NCI-H2107 (cell line): ENCODE data around the gene CARMIL1.
"Not testable (repeated sequence)": the region's sequence is repeated elsewhere in the genome, so short reads cannot be mapped to it uniquely, and the experiment has no call there.

ENCODE experiments used
- DNase-seq: peaks from one replicate; lab custom pipeline; 2025; lab: John Stamatoyannopoulos, UW

CARMIL1 gene

DNA sequence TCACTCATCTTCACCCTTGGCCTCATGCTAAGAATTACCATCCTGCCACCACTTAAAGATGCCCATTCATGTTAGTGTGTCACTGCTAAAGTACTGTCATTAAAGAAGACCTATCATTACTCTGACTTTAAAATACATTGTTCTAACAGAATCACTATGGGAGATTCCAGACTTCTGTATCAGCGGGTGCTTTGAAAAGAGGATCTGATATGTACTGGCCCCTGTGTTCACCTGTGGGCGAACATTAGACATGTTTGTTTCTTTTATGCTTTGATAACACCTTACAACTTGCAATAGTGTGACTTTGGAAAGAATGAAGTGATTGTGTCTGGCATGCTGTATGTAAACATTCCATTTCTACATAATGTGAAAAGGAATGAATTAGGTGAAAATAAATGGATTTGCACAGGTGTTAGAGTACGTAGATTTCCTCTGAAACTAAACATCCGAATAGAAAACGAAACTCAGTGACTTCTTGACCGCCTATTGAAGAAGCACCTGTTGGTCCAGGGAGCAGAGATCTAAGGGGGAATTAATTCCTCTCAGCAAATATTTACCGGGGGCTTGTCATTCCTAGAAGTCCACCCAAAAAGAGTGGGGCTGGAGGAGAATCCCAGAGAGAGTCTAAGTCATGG is 132.3 kb downstream of the CARMIL1 start:
- DNase-seq = no peak

- DNase-seq = no peak
Observed at GRCh38 chr6:25413207-25413905, 134.2 kb downstream of the CARMIL1 start.

DNA sequence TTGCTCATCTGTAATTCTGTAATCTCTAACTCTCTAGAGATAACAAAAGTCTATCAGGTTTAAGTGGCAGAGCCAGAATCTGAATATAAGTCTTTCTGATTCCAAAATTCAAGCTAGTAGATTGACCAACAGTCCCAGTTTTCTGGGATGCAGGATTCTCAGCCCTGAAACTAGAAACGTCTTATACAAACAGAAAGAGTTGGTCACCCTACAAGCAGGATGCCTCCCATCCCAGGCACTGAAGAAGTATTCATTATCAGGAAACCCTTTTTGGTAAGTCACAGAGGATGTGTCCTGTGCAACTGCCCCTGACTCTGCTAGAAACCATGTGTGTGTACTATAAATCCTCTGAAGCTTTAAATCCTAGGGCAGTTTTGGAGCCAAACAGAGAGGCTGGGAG is 135.0 kb downstream of the CARMIL1 start:
- DNase-seq = no peak

DNA sequence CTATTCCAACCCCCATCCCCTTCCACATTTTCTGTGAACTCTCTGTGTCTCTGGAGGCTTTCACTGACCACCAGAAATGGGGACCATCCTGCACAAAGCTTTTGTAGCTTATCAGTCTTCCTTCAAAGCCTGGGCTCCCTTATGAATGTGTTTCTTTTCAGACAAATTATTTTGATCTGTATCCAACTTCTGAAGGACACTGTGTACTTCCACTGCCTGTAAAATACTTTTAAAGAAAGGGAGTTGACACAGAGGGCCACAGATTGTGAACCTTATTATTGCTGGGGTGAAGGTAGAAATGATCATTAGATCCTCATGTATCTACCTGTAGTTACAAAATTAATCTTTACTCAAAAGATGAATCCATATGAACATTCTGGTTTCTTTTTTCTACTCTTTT is 135.6 kb downstream of the CARMIL1 start:
- no peak for DNase-seq

- no peak for DNase-seq
Observed at GRCh38 chr6:25415274-25415673, 136.1 kb downstream of the CARMIL1 start.

GRCh38 chr6:25415701-25416100 is 136.5 kb downstream of the CARMIL1 start:
- DNase-seq = no peak

DNA sequence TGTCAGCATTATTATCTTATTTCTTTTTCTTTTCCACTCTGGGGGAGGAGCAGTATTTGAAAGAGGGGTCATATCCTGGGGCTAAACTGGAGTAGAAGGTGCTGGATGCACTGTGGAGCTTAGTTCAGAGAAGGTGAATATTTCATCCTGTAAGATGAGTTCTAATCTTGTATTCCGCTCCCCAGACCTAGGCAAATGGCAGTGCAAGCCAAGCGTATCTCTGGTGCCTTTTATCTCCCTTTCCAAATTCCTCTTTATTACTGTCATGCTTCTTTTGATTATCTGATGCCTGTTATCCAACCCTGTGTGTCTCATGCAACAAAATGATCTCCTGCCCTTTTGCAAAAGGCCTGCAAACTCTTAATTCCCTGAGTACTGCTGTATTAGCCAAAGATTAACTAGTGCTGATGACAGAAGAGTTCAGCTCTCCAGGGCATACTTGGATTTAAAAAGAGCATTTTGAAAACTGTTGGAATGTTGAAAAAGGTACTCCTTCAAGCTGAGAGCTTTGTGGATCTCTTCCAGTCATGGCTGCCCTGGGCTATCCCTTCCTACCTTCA is 138.0 kb downstream of the CARMIL1 start:
- DNase-seq = no peak

DNA sequence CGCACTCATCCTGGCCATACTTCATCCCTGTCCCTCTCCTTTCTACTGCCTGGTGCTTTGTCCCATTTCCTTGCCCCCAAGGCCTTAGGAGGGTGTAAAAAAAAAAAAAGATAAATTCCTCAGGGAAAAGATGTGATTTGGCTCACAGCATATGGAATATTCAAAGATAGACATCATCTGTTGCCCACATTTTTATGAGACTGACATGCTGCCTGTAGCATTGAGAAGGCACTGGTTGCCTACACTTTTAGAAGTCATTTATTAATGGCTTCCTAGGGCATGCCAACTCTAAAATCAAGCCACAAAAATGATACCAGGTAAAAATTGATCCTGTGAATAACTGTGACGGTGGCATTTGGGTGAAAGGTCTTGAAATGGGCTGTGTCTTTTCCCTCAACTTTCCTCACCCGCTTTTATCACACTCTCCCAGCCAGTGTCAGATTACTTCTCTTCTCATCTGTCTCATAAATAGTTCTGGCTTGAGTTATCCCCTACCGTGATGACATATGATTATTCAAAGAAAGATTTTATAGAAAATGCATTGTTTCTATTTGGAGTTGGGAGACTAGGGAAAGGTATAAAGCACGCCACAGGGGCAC is 139.4 kb downstream of the CARMIL1 start:
- DNase-seq = no peak

DNA sequence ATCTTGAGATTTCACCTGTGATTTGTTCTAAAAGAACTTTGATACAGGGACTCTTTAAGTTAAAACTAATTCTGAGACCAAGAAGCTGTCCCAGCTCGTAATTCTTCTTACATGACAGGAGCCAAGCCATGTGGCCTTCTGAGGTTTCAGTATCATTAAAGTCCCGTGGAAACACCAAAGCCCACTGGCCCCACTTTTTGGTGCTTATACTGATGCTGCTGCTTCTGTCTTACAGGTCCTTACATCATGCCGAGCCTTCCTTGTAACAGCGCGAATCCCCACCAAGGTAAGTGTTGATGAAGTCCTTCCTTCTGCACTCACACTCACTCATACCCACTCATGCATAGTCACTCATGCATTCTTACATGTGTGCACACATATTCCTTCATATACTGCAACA is 140.7 kb downstream of the CARMIL1 start:
- no peak for DNase-seq

- no peak for DNase-seq
Observed at GRCh38 chr6:25423358-25423757, 144.2 kb downstream of the CARMIL1 start.

DNA sequence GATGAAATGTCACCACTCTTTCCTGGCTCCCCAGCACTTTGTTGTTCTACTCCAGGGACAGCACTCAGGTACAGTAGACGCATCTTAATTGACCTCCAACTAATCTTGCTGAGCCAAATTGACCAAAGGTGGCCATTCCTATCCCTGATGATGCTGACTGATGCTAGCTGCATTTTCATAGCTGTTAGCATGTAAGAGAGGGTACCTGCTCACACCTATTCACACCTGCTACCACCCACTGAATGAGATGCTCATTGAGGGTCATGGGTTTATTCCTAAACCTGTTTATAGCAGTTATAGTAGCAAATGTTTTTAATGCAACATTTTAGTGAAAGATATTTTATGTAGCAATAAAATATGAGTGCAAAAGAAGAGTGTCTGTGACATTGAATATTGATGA is 145.1 kb downstream of the CARMIL1 start:
- DNase-seq = no peak

DNA sequence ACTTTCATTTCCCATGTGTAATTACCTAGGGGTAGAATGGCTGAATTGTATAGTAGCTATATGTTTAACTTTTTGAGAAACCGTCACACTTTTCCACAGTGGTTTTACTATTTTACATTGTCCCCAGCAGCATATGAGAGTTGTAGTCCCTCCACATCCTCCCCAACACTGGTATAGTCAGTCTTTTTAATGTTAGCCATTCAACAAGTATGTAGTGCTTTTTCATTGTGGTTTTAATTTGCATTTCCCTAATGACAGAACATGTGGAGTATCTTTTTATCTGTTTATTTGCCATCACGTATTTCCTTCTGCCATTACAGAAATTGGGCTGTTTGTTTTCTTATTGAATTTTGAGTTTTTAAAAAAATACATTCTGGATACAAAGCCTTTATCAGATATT is 148.4 kb downstream of the CARMIL1 start:
- no peak for DNase-seq

DNA sequence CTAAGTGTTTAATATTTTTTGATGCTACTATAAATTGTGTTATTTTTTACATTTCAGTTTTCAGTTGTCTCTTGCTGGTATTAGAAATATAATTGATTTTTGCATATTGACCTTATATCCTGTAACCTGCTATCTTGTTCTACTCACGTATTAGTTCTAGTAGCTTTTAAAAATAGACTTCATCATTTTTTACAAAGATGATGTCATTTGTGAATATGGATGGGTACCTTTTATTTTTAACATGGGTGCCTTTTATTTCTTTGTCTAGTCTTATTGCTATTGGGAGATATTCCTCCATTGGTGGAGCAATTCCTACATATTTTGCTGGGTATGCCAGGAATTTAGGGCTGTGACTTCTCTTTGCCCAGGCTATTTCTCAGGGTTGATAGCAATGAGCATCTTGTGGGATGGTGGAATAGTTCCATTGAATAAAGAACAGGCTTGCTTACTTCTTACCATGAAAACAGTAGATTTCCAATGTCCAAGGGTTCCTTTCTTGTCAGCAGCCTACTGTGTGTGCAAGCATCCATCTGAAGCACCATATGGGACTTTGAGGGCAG is 149.7 kb downstream of the CARMIL1 start:
- DNase-seq = no peak

GRCh38 chr6:25431306-25431974 is 152.3 kb downstream of the CARMIL1 start:
- DNase-seq = no peak

- DNase-seq = no peak
Observed at GRCh38 chr6:25431975-25432307, 152.8 kb downstream of the CARMIL1 start.

DNA sequence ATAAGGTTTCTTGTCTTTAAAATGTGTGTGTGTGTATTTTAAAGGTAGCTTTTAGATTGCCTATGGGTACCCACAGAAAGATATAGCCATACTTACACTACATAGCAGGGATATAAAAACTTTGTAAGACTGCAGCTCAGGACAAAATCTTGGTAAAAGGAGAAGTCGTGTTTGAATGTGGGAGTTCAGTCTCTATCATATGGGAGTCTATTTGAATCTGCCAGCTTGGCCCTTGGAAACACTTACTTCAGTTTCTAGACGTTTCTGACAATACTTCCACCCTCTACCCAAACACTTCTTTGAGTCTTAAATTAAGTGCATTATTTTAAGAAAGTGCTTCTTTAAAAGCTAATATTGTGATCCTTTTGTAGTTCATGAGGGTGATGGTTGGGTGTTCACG is 155.7 kb downstream of the CARMIL1 start:
- DNase-seq = no peak

GRCh38 chr6:25435416-25435985 is 156.3 kb downstream of the CARMIL1 start:
- DNase-seq = no peak

DNA sequence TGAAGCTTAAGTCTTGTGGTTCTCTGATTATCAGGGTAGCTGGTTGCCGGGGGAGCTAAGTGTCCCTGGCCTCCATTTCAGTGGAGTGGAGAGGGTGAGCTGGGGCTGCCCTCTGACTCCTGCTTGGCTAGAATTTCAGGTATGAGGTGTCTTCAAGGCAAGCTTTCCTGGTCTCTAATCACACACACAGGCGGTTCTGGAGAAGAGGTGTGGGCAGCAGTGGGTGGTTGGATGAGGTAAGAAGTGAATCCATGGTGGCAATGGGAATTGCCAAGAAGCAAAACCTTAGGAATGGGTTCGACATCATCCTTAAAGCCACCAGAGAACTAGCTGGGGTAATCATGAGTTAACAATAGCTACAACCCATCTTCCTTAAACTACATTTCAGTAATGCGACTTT is 157.6 kb downstream of the CARMIL1 start:
- no peak for DNase-seq

- no peak for DNase-seq
Observed at GRCh38 chr6:25439368-25439767, 160.2 kb downstream of the CARMIL1 start.

DNA sequence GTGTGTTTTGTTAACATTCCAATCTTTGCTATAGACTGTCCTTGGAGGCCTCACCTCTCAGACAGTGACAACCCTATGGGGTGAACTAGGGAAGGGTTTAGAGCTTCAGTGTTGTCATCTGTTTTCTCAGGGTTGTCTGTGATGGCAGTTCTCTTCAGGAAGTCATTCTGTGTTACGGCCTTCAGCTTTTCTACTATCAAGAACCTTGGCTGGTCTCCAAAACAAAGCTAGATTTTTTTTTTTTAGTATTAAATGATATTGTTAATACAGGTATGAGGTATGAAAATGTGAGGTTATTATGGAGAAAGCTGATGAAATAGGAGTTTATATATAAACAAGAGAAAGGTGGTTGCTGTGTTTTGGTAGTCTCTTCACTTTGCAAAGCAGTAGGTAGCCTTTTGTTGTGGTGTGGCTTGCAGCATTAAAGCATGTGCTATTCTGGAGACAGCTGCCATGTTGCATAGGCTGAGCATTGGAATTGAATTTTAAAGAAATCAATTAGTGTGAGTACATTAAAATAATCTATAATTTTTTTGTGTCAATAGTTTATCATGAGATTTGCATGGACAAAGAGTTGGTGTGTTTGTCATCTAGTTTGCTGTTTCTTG is 162.6 kb downstream of the CARMIL1 start:
- DNase-seq = no peak

- DNase-seq = no peak
Observed at GRCh38 chr6:25442898-25443297, 163.7 kb downstream of the CARMIL1 start.

DNA sequence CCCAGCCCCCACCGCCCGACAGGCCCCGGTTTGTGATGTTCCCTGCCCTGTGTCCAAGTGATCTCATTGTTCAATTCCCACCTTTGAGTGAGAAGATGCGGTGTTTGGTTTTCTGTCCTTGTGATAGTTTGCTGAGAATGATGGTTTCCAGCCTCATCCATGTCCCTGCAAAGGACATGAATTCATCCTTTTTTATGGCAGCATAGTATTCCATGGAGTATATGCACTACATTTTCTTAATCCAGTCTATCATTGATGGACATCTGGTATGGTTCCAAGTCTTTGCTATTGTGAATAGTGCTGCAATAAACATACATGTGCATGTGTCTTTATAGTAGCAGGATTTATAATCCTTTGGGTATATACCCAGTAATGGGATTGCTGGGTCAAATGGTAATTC is 165.3 kb downstream of the CARMIL1 start:
- not testable (repeated sequence) for DNase-seq
